ENCODE measurements around the gene MYL7. TPM values are rescaled to one million over a fixed set of nuclear protein-coding genes. Genes with fewer than 3 reads are reported as not detected.

Gene MYL7
- total RNA-seq, 1 donor from 2014 or later = 7.6 TPM

DNA sequence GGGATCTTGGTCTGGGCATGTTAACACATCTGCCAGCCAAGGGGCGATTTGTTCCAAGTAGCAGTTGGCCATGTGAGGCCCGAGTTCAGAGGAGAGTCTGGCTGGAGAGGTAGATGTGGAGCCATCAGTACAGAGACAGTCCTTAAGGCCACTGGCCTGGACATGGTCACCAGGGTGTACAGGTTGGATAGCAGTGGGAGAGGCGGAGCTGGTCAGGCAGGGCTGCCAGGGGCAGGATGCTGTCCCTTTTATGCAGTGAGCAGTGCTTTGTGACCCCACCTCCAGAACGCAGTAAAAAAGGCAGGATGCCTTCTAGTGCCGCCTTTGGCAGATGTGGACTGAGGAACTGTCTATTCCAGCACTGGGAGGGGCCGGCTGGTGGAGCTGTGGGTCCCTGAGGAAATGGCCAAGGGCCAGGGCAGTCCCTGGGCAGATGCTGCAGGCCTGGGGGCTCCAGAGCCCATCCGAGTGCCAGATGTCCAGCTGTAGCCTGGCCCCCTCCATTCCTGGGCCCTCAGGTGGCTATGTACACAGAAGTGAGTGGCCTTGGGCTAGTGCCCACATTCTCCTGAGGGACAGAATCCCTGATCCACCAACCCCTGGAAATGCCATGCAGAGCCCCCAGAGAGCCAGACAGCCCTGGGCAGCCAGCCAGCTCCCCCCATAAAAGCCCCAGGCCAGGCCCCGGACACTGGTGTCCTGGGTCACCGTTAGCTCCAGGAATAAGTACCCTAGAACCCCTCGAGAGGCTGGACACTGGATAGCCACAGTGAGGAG, 17.2 kb upstream of the MYL7 start:
- Mint-ChIP-seq H3K36me3 (ENCODE audit: unreplicated experiment) (no peaks in the 10 kb centered on the region), H3K27ac (ENCODE audit: unreplicated experiment) (peak overlapping the region; percentile 92), H3K9me3 (ENCODE audit: unreplicated experiment) (peaks cover 8% of the 10 kb centered on the region), H3K4me3 (ENCODE audit: unreplicated experiment) (peak overlapping the region; percentile 43), H3K27me3 (ENCODE audit: unreplicated experiment) (peaks cover 3% of the 10 kb centered on the region), H3K4me1 (ENCODE audit: low read depth, unreplicated experiment) (peaks cover 15% of the 10 kb centered on the region)
- no peak for DNase-seq
- no peak for TF ChIP-seq CTCF (IDR thresholded peaks at IDR 0.05; ENCODE audit: partially characterized antibody, unreplicated experiment)

DNA sequence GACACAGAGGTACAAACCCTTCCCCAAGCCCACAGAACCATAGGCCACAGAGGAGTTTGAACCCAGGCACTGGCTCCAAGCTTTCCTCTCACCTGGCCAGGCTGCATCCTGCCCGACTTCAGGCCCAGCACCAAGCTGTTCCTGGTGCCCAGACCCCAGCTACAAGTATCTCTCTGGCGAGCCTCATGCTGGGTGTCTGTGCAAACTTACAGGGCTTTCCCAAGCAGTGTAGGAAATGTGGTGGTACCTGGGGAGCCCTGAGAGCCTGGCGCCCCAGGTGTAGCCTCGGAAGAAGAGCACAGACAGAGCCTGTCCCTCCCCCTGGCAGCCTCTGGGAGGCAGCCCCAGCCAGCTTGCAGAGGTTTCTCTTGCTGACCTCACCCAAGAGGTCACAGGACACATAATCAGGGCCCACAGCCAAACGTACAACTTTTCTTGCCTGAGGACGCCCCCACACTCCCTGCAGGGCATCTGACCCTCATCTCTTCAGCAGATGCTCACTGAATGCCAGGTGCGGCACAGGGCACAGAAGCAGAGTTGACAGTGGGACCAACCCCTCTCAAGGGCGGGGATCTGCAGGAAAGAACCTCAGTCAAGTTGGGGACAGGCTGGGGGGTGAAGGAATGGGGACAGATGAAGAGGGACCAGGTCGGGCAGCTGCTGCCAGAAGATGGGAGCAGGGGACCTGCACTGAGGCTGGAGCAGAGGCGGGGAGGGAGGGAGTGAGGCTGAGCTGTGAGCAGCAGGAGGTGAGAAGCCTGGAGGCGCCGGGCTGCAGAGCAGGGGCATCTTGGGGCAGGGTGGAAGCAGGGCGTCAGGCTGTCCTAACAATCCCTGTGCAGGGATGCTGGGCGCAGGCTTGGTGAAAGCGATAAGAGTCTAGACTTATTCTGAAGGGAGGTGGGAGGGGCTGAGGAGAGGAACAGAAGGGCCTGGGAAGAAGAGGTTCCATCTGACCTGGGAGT, 16.3 kb upstream of the MYL7 start:
- no peak for TF ChIP-seq CTCF (IDR thresholded peaks at IDR 0.05; ENCODE audit: partially characterized antibody, unreplicated experiment)
- Mint-ChIP-seq H3K27me3 (ENCODE audit: unreplicated experiment) (peaks cover 3% of the 10 kb centered on the region), H3K9me3 (ENCODE audit: unreplicated experiment) (peaks cover 8% of the 10 kb centered on the region), H3K4me1 (ENCODE audit: low read depth, unreplicated experiment) (peaks cover 16% of the 10 kb centered on the region), H3K4me3 (ENCODE audit: unreplicated experiment) (peak overlapping the region; percentile 43), H3K36me3 (ENCODE audit: unreplicated experiment) (no peaks in the 10 kb centered on the region), H3K27ac (ENCODE audit: unreplicated experiment) (peak overlapping the region; percentile 92)
- peak; percentile 29 for DNase-seq

- no peak for TF ChIP-seq CTCF (IDR thresholded peaks at IDR 0.05; ENCODE audit: partially characterized antibody, unreplicated experiment)
- no peak for DNase-seq
- Mint-ChIP-seq H3K4me1 (ENCODE audit: low read depth, unreplicated experiment) (peaks cover 24% of the 10 kb centered on the region), H3K4me3 (ENCODE audit: unreplicated experiment) (no peak overlapping the region), H3K27ac (ENCODE audit: unreplicated experiment) (no peak overlapping the region), H3K27me3 (ENCODE audit: unreplicated experiment) (peaks cover 3% of the 10 kb centered on the region), H3K36me3 (ENCODE audit: unreplicated experiment) (no peaks in the 10 kb centered on the region), H3K9me3 (ENCODE audit: unreplicated experiment) (peaks cover 8% of the 10 kb centered on the region)
Measured at GRCh38 chr7:44156453-44157010, 15.4 kb upstream of the MYL7 start.

GRCh38 chr7:44155191-44156185, 14.4 kb upstream of the MYL7 start:
- Mint-ChIP-seq H3K4me3 (ENCODE audit: unreplicated experiment) (no peak overlapping the region), H3K27ac (ENCODE audit: unreplicated experiment) (no peak overlapping the region), H3K4me1 (ENCODE audit: low read depth, unreplicated experiment) (peaks cover 33% of the 10 kb centered on the region), H3K36me3 (ENCODE audit: unreplicated experiment) (no peaks in the 10 kb centered on the region), H3K9me3 (ENCODE audit: unreplicated experiment) (peaks cover 10% of the 10 kb centered on the region), H3K27me3 (ENCODE audit: unreplicated experiment) (peaks cover 3% of the 10 kb centered on the region)
- no peak for DNase-seq
- no peak for TF ChIP-seq CTCF (IDR thresholded peaks at IDR 0.05; ENCODE audit: partially characterized antibody, unreplicated experiment)

Data from glutamatergic neuron (in vitro differentiated cells).